Measurements from ENCODE around the gene ZNF385B.

DNA sequence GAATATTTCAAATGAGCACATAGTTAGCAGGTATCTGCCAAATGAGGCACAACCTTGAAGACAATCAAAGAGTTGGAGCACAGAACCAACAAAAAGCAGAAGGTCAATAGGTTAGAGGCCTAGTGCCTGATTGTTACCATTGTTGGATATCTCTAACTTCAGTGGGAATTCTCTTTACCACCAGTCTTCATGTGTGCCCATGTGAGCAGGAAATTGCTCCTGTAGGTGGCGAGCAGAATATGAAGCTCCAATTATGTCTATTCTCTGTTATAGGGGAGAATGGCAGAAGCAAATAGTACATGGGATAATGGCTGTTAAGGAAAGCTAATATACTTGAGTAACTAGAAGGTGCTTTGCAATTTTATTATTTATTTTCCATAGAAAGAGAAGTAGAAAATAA, 14.9 kb upstream of the ZNF385B start:
- TF ChIP-seq POLR2A (IDR thresholded peaks at IDR 0.05), result no peak
- TF ChIP-seq, protein P1, sequence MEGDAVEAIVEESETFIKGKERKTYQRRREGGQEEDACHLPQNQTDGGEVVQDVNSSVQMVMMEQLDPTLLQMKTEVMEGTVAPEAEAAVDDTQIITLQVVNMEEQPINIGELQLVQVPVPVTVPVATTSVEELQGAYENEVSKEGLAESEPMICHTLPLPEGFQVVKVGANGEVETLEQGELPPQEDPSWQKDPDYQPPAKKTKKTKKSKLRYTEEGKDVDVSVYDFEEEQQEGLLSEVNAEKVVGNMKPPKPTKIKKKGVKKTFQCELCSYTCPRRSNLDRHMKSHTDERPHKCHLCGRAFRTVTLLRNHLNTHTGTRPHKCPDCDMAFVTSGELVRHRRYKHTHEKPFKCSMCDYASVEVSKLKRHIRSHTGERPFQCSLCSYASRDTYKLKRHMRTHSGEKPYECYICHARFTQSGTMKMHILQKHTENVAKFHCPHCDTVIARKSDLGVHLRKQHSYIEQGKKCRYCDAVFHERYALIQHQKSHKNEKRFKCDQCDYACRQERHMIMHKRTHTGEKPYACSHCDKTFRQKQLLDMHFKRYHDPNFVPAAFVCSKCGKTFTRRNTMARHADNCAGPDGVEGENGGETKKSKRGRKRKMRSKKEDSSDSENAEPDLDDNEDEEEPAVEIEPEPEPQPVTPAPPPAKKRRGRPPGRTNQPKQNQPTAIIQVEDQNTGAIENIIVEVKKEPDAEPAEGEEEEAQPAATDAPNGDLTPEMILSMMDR (IDR thresholded peaks at IDR 0.05), result no peak

Measured in ovary (tissue), 3 donors.